ENCODE results near the gene CHRD.

CHRD gene

DNA sequence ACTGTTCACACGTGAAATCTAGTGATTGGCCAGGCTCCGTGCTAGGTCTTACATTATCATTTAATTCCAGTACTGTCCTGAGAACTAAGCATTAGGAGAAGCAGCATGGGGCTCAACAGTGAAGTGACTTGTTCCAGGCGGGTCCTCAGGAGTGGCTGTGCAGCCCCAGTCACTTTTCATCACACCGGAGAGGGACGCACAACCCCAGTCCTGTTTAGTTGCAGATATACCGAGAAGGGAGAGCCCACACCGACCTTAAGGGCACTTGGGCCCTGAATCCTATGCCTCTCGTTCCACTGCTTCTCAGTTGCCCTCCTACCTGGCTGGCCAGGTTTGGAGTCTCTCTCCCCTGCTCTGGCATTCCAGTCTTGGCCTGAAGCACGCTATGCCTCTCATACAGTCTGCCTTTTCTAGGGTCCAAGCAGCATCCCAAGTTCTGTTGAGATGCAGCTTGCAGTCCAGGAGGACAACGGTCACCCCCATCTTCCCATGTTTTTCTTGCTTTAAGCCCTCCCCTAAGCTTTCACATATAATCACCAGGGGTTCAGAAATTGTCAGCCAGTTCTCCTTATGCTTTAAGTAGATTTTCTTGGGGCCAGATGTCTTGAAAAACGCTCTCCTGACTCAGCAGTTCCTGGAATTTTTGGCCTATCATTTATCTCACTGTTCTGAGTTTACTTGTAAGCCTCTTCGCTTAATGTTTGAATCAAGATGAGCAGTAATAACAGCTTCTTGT lies 32.4 kb upstream of the CHRD start:
- DNase-seq = no peak

DNA sequence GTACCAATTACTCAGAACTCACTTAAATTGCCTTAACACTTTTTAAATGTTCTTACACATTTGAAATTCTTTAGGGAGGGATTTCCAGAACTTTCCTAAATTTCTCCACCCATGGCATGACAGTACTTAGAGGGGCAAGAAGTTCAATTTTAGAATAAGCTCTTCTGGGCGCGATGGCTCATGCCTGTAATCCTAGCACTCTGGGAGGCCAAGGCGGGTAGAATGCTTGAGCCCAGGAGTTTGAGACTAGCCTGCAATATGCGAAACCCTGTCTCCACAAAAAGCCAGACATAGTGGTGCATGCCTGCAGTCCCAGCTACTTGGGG lies 31.8 kb upstream of the CHRD start:
- DNase-seq = no peak

DNA sequence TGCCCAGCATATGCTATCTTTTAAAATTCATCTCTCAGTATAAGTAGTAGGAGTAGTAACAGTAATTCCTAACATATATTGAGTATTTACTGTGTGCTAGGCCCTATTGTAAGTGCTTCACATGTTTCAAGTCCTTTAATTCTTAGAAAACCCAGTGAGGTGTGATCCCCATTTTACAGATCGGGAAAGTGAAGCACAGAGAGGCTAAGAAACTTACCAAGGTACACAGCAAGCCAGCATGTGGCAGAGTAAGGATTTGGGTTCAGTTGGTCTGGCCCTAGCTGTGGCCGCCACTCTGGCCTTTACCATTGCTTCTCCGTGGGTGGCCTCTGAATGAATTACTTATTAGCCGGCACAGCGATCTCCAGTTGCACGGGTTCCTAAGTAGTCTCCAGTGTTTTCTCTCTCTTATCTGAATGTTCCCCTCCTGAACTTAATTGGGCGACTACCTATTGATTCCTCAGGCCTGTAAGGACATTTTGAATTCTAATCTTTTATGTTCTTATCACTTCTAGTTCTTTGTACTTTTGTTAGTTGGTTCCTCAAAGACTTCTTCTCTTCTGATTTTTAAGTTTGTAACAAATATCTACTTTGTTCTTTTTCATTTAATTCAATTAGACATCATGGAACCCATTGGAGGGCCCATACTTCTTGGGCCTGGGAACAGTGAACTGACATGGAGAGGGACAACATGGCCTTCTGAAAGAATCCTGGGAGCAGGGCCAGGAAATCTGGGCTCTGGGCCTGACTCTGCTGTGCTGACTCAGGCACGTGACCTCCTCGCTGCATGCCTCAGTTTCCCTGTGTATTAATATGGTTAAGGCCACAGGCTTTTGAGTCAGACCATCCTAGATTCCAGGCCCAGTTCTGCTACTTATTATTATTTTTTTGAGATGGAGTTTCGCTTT lies 30.0 kb upstream of the CHRD start:
- DNase-seq = no peak

DNA sequence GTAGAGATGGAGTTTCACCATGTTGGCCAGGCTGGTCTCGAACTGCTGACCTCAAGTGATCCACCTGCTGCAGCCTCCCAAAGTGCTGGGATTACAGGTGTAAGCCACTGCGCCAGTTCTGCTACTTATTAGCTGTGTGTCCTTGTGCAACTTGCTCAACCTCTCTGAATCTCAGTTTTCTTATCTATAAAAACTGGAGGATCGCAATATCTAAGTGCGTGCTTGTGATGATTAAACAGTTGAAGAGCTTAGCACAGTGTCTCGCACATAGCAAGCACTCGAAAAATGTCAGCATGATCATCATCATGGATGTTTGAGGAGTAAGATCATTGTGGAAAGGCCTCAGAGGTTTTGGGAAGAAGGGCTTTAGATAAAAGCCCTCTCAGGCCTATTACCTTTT lies 29.2 kb upstream of the CHRD start:
- no peak for DNase-seq

DNA sequence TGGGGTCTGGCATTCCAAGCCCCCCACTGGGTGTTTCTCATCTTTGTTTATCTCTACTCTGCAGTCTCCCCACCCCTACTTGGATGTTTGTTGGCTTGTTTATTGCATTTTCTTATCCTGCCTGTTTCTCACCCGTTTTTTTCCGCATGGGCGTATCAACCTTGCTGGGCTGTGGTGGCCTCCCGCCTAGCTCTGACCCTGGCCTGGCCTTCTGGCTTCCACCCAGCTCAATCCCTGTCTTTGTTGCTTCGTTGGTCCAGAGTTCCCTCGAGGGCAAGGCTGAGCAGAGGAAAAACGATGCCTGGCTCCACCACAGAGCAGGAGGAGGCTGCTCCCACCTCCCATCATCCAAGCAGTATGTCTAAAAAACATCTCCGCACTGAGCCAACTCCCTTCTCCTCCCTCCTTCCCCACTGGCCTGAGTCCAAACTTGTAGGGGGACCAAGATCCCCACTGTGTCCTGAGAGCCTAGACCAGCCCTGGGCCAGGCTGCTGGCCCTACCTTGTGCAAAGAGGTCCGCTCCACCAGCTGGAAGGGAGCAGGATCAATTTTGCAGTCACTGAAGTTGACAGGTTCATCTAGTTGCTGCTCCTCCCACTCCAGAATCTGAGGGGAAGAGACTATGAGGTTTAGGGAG lies 28.2 kb upstream of the CHRD start:
- no peak for DNase-seq

DNA sequence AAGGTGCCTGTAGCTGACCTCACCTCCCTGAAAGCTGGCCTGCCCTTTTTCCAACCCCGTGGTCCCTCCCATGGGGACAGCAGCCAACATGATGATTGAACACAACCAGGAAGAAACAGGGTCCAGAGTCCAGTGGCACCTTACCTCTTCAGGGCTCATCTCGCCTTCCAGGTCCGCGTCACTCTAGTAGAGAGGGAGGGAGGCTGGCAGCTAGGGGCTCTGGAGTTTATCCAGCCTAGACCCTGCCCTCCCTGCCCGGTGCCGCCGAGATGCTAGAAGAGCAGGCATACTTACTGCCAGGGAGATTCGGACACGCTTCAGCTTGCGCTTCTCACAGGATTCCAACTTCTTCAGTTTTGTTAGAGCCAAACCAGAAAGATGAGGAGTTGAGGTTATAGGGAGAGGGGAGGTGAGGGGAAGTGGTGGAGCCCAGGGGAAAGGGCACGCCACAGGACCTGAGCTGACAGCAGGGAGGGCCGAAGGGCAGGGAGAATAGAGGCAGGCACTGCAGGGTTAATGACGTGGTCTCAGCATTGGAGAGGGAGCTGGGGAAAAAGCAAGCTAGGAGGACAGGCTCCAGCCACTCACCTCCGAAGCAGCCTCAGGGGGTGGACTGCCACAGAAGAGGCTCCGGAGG lies 27.6 kb upstream of the CHRD start:
- no peak for DNase-seq

DNA sequence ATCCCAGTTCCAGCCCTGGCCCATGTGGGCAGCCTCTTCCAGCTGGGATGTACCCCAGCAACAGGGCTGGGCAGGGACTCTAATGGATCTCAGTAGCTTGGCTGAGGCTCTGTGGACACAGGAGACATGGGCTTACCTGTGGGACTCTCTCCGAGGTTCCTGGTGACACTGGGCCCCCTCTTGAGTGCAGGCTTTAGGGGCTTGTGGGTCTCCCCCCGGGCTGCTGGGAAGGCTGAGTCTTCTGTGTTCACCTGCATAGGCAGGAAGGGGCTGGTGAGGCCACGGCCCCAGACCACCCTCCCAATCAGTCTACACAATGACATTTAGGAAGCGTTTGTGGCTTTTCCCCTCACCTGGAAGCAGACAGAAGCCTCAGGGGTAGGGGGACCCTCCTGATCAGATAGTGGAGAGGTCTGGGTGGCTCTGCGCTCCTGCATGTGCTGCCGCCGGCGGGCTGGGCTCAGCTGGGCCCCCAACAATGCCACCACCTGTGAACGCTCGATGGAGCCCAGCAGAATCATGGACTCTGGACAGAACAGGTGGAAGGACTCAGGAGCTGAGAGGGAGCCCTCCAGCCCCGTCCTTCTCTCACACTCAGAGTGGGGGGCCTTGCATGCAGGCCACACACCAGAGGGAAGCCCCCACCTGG lies 26.8 kb upstream of the CHRD start:
- DNase-seq = no peak

DNA sequence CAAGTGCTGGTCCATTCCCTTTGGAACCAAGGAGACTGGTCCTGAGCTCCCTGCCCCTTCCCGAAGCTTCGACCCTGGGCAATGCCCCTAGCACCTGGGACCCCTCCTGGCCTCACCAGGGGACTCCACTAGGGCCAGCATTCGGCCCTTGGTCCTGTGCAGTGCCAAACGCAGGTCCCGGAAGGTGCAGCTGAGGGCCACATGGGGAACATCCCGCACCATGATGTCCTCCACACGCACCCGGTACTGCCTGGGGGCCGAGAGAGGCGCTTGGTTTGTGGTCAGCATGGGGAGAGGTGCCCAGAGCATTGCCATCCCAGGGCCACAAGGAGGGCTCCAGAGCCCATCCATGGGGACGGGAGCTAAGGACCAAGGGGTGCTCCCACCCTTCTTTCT lies 26.3 kb upstream of the CHRD start:
- no peak for DNase-seq

DNA sequence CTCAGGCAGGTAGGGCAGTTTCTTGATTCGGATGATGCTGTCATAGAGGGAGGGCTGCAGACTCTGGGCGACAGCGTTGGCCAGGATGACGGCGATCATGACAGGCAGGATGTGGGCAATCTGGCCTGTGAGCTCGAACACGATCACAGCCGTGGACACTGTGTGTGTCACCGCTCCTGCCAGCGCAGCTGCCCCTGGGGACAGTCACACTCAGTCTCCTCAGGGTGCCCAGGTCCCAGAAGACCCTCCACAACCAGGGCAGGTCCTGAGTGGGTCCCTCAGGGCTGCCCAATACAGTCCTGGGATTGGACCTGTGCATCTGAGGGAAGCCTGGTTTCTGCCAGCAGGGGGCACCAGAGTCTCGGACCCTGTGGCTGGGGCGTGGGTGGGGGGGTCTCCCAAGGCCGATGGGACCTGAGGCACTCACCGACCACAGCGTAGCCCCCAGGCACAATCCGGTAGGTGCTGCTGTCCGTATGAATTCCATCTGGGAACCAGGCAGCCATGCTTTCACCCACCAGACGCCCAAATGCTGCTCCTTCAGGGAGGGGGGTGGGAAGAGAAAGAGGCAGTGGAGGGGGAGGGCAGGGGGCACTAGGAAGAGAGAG lies 25.6 kb upstream of the CHRD start:
- DNase-seq = peak; percentile 52

DNA sequence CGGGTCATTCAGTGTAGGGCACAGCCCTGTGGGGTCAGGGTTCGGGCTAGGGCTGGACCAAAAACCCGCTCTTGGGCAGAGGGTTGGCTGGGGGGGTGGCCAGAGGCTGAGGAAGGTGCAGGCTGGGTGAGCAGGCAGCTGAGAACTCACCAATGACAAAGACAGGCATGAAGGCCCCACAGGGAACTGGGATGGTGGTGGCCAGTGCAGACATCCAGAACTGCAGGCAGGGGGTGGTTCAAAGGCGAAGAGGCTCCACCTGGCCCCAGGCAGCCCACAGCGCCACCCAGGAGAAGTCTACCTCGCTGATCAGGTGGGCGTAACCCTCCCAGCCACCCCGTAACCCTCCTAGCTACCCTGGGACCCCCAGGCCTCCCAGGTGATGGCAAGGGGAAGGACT lies 25.1 kb upstream of the CHRD start:
- no peak for DNase-seq

DNA sequence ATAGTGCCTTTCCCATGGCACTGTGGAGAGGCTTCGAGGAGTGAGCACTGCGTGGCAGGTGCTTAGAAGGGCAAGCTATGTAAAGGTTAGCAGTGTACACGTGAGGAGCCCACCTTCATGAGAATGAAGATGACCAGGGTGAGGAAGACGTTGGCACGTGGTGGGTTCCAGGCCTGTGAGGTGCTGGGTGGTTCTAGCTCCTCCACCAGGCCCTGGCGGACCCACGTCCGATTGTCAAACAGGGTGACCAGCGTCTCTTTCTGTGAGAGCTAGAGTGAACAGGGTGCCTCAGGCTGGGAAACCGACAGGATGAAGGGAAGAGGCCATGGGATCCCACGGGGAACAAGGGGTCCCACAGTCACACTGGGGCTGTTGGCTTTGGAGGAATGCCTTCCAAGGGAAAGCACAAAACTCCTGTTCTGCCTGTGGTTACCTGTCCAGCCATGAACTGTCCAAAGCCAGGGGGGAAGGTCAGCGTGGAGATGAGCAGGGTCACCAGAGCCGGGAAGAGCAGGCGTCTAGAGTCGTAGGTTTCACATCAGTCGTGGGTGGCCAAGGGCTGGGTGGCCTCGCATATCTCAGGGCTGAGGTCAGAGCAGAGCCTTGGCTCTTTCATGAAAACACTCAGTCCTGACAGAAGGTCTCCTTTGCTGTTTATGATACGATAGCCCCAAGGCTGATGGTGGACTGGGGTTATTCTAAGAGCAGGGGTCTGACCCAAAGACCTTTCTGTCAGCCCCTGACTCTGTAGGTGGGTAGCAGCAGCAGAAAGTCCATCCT lies 24.4 kb upstream of the CHRD start:
- DNase-seq = no peak

DNA sequence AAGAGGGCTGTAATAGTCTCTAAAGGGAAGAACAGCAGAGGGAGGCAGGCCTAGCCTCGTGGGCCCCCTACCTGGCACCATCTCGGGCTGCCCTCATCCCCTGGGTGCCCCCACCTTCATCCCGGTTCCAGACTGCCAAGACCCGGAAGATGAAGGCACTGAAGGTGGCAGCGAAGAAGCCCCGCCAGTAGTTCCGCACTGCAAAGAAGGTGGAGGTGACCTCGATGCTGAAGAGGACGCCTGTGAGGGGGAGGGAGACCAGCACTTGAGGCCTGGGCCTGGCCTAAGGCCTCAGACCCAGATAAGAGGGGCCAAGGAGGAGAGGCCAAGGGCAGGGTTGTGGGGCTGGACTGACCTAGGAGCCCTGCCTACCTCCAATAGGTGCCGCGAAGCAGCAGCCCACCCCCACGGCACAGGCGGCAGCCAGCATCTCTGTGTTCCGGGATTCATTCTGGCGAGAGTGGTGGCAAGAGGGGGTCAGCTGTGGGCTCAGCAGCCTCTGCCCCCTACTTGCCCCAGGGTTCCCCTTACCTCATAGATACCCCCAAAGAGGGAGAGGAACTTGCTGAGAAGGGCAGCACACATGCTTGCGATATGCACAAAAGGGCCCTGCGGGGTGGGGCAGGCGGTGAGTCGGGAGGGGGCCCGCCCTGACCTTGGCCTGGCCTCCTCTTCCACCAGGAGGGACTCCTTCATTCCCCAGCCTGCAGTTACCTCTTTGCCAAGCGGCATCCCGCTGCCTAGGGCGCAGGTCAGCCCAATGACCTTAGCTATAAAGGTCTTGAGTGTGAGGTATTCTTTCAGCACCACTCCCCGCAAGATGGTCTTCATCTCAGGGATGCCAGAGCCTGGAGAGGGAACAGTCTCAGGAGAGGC lies 22.4 kb upstream of the CHRD start:
- DNase-seq = no peak

DNA sequence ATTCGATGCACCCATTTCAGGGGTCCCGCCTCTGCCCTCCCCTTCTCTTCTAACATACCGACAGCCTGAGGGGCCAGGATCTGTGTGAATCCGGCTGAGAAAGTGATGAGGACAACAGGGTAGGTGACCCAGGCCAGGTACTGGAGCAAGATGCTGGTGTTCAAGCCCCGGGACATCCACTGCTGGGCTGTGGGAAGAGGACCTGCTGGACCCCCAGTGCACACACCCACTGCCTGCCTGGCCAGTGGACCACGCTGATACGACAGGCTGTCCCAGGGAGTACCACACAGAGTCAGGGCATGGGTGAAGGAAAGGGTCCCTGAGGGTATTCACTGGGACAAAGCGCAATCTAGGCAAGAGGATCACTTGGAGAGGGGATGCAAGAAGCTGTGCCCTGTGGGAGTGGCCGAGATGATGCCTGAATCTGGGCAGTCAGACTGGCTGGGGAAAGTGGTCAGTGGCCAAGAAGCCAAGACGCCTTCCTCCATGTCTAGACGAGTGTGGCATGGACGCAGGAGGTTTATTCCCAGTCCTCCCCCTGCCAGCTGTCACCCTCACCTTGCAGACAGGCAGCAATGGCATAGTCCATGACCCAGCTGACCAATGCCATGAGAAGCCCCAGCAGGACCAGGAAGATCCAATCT lies 21.6 kb upstream of the CHRD start:
- no peak for DNase-seq

DNA sequence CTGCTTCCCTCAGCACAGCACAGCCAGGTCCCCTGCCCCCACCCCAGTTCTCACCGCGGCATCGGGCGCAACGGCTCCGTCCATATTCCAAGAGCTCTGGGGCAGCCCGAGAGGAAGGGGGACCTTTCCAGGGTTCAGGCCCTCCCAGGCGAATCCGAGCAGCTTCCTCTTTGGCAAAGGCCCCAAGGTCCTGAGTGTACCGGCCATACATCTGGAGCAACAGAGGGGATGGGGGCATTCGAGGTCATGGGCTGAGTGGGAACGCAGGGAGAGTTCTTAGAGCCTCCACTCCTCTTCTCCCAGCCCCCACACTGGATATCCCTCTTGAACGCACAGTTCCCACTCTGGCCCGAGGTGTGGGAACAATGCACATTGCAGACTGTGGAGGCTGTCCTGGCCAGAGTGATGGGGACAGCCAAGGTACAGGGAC lies 20.9 kb upstream of the CHRD start:
- DNase-seq = no peak

DNA sequence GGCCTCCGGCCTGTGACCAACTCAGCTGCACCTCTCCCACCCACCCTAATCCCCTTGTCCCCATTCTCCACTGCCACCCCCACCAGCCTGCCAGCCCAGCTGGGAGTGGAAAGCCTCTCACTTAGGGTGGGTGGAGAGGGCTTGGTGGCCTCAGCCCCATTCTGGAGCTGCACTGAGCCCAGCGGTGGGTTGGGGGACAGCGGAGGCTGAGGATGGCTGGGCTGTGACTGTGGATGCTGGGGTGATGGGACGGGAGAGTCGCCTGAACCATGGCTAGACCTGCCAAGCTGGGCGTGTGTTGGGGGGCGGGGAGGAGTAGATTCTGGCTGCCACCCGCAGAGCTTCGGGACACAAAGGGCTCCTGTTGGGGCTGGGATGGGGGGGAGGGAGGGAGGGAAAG lies 20.2 kb upstream of the CHRD start:
- no peak for DNase-seq

DNA sequence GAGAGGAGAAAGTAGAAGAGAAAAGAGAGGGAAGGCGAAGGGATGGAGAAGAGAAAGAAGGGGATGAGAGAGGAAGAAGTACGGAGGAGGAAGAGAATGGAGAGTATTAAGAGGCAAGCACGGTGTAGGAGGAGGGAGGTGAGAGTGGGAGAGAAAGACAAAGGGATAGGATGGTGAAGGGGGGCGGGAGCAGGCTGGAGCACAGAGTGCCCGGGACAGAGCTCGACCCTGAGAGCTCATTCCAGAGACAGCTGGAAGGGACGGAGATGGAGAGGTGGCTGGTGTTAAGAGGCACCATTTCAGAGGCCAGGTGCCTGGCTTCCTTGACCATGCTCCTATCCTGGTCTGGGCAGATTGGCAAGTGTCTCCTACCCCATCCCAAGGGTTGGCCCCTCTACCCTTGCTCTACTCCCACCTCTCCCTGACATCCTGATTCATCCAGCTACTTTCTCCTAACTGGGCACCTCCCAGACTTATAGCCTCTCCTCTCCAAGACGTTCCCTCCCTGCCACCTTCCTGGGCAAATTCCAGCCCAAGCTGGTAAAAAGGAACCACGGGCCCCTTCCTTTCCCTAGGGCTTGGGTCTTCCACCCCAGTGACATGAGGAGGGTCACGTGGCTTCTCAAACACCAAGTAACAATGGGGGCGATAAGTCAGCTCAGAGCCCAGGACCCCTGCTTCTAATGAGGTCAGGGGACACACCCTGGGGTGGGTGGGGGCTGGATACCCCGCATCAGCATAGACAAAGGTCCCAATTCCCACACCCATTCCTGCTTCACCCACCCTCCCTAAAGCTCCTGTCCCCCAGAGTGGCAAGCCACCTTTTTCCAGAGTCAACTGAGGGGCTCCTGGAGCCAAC lies 19.6 kb upstream of the CHRD start:
- no peak for DNase-seq

DNA sequence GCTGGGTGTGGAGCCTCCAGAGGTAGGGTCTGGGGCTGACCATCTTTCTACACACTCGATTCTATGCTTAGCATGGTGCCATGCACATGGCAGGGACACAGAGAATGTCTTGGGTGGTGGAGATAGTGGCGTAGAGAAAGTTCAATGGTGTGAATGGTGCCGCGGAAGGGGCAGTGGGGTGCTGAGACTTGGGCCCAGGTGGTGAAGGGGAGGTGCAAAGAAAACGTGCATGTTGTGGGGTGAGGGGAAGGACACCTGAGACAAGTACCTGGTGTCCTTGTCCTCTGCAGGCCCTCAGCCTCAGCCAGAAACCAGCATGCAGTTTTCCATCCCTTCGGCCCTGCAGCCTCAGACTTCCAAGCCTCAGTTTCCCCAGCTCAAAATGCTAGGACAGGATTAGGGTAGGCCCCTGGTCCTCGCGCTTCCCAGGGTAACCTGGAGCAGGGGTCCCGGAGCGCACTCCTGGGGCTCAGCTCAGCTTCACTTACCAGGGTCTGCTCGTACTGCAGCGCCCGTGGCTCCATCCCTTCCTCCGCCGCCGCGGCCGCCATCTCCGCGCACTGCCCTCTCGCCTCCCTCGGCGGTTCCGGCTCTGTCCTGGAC lies 18.8 kb upstream of the CHRD start:
- DNase-seq = no peak

DNA sequence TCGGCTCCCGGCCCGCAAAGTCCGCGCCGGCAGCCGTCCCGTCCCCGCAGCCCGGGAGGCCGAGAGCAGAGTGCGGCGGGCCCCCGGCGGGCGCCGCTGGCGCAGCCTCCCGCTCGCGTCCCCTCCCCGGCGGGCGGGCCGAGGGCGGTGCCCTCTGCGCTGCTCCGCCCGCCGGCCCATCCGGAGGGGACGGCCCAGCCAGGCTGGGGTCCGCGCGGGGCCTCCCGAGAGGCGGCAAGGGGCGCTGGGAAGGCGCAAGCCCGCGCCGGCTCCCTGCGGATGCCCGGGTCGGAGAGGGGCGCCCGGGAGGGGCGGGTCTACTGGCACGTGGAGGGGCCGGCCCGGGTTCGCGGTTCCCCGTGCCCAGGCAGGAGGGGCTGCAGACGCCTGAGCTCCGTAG lies 18.3 kb upstream of the CHRD start, which contains the start of the genes CLCN2 and POLR2H:
Gene CLCN2, minus strand, starts transcription at position 74 of the 400 bp plus-strand sequence. CDS start 126 bp downstream, outside the sequence.
Gene POLR2H, plus strand, starts transcription at position 179 of the 400 bp plus-strand sequence. CDS start 1,783 bp downstream, outside the sequence.
- DNase-seq = no peak
